Measurements from ENCODE around the gene CLTCL1. TPM values are rescaled to one million over a fixed set of nuclear protein-coding genes. Genes with fewer than 3 reads are reported as not detected.

CLTCL1 gene
- total RNA-seq, 2 donors from 2014 or later = 19.1 to 29.7 TPM

DNA sequence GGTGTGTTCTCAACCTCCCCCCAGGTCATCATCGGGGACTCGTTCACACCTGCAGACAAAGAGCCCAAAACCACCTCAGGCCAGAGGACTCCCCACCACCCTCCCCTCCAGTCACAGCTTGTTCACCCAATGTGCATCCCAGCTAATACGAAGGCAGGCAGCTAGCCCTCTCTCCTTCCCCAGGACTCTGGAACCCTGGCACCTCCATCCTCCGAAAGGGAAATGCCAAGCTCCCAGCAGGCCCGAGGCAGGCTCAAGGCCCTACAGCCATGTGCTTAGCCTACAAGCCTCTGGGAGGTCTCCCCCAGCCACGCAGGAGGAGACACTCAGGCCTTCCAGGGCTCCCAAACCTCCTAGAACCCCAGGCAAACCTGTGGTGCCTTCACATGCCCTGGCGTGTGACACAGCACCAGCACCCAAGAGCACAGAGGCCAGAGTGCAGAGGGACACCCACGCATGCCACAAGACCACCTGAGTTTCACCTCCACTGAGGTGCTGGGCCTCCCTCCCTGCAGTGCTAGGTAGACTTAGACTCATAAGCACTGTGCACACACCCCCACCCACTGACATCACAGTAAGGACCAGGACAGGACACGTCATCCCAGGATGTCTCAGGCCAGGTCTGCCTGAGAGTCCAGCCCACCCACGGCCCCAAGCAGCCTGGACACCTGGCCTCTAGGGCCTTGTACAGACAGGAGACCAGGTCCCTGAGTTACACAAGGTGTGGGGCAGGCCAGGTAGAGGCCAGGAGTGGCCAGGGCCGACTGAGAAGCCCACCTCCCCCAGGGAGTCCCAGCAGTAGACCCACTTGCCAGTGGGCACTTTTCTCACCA lies 153.9 kb downstream of the CLTCL1 start:
- no peak for DNase-seq (ENCODE audit: low spot score)
- Histone ChIP-seq H3K36me3 (peaks cover 90% of the 10 kb centered on the region), H3K9me3 (no peaks in the 10 kb centered on the region), H3K4me1 (no peaks in the 10 kb centered on the region), H3K4me3 (no peak overlapping the region), H3K27ac (no peak overlapping the region), H3K27me3 (no peaks in the 10 kb centered on the region)
- TF ChIP-seq, protein P1, sequence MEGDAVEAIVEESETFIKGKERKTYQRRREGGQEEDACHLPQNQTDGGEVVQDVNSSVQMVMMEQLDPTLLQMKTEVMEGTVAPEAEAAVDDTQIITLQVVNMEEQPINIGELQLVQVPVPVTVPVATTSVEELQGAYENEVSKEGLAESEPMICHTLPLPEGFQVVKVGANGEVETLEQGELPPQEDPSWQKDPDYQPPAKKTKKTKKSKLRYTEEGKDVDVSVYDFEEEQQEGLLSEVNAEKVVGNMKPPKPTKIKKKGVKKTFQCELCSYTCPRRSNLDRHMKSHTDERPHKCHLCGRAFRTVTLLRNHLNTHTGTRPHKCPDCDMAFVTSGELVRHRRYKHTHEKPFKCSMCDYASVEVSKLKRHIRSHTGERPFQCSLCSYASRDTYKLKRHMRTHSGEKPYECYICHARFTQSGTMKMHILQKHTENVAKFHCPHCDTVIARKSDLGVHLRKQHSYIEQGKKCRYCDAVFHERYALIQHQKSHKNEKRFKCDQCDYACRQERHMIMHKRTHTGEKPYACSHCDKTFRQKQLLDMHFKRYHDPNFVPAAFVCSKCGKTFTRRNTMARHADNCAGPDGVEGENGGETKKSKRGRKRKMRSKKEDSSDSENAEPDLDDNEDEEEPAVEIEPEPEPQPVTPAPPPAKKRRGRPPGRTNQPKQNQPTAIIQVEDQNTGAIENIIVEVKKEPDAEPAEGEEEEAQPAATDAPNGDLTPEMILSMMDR (IDR thresholded peaks at IDR 0.05) = no peak

DNA sequence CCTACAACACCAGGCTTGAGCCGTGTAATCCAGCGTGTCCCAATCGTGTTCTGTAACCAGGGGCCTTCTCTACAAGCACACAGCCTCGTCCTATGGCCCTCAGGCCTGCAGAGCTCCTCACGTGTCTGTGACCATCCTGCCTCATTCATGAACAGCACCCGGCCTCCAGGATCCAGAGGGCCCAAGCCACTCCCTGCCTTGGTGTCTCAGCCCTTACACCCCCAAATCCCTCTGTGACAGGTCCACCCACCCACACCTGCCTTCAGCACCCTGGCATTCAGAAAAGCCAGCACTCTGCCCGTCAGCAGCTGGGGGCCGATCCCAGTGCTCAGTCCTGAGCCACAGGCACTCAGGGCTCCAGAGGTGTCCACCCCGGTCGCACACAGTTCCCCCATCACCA lies 154.6 kb downstream of the CLTCL1 start:
- Histone ChIP-seq H3K4me3 (no peak overlapping the region), H3K4me1 (no peaks in the 10 kb centered on the region), H3K27me3 (no peaks in the 10 kb centered on the region), H3K36me3 (peaks cover 83% of the 10 kb centered on the region), H3K27ac (no peak overlapping the region), H3K9me3 (no peaks in the 10 kb centered on the region)
- DNase-seq (ENCODE audit: low spot score) = no peak
- TF ChIP-seq, protein P1 (IDR thresholded peaks at IDR 0.05) = no peak

DNA sequence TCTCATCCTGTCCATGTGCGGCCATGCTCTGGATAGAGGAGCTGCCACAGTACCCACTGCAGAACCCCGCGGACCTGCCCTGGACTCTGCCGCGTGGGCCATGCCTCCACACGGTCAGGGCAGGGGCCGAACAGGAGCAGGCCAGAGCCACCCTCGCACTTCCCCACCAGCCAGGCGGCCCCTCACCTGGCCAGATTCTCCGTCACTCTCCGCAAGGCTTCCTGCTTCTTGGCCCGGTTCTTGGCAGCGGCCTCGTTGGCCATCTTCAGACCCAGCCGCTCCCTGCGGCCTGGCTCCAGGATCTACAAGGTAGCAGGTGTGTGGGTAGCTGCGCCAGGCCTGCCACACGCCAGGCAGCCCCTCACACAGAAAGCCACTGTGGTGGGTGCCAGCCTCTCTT lies 156.6 kb downstream of the CLTCL1 start:
- H3K4me1 ChIP-seq = no peaks in the 10 kb centered on the region
- H3K4me3 ChIP-seq = no peak overlapping the region
- H3K36me3 ChIP-seq = peaks cover 66% of the 10 kb centered on the region
- no peaks in the 10 kb centered on the region for H3K27me3 ChIP-seq
- H3K27ac ChIP-seq = no peak overlapping the region
- no peak for DNase-seq (ENCODE audit: low spot score)
- H3K9me3 ChIP-seq = no peaks in the 10 kb centered on the region
- TF ChIP-seq, protein P1 (IDR thresholded peaks at IDR 0.05) = no peak

DNA sequence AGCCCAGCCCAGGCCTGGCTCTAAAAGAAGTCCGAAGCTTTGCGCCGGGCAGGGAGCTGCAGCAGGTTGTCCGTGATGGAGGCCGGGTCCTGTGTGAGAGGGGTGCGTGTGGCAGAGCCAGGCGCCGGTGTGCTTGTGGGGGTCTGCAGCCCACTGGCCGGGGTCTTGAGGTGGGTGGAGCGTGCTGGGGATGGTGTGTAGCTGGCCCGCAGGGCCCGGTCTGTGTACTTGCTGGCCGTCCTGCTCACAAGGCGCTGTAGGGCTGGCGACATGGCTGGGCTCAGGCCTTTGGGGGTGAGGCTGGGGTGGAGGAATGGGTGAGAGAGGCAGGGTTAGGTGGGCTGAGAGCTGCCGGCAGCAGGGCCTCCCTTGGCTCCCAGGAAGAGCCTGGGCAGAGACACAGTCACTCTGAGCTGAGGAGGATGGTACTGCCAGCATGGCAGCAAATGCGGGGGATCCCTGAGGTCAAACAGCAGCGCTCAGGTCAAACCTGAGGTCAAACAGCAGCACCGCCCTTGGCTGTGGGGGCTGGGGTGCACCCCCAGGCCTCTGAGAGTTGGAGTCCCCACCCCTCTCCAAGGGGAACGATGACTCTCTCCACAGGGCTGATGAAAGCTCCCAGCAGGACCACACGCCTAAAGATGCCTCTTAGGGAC lies 157.2 kb downstream of the CLTCL1 start:
- H3K4me1 ChIP-seq = no peaks in the 10 kb centered on the region
- no peak overlapping the region for H3K4me3 ChIP-seq
- no peaks in the 10 kb centered on the region for H3K9me3 ChIP-seq
- H3K27ac ChIP-seq = no peak overlapping the region
- DNase-seq (ENCODE audit: low spot score) = no peak
- no peaks in the 10 kb centered on the region for H3K27me3 ChIP-seq
- peaks cover 60% of the 10 kb centered on the region for H3K36me3 ChIP-seq
- TF ChIP-seq, protein P1 (IDR thresholded peaks at IDR 0.05) = no peak

DNA sequence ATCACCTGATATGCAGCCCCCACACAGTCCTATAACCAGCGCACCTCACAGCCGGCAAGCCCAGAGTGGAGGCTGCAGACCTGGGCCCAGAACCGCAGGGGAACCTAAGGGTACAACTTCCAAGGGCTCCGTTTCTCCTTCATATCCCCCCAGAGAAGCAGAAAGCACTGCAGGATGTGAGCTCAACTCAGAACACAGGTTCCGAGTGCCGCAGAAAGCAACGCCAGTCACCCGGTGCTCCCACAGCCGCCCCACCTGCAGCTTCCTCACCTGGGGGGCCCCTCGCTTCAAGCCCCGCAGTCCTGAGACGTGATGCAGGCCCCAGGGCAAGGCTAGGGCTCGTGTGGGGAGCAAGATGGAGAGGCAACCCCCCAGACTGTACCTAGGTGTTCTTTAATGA lies 158.0 kb downstream of the CLTCL1 start:
- H3K9me3 ChIP-seq = no peaks in the 10 kb centered on the region
- no peaks in the 10 kb centered on the region for H3K27me3 ChIP-seq
- DNase-seq (ENCODE audit: low spot score) = no peak
- TF ChIP-seq, protein P1 (IDR thresholded peaks at IDR 0.05) = no peak
- H3K4me3 ChIP-seq = no peak overlapping the region
- H3K27ac ChIP-seq = no peak overlapping the region
- no peaks in the 10 kb centered on the region for H3K4me1 ChIP-seq
- H3K36me3 ChIP-seq = peaks cover 53% of the 10 kb centered on the region
